Vagina (tissue), 2 donors: Measurements from ENCODE around the gene TINAGL1. TPM values are rescaled to one million over a fixed set of nuclear protein-coding genes. Genes with fewer than 3 reads are reported as not detected.

ENCODE experiments used
- DNase-seq, 2 donors: peaks; one replicate each; pipeline ENCODE4 v3.0.0-alpha.2; 2017; ENCODE audit errors: extremely low spot score in 2 of 2
- H3K27ac ChIP-seq: fragments of 200-600 bp; sonication (generic); one replicate; pipeline ENCODE4 v1.5.1; 2019
- H3K27me3 ChIP-seq: fragments of 200-600 bp; sonication (generic); one replicate; pipeline ENCODE4 v1.5.1; 2019
- H3K36me3 ChIP-seq, 2 donors: fragments of 200-600 bp; sonication (generic); one replicate each; pipeline ENCODE4 v1.5.1; 2017 to 2019
- H3K4me1 ChIP-seq: fragments of 200-600 bp; sonication (generic); one replicate; pipeline ENCODE4 v1.5.1; 2019
- H3K4me3 ChIP-seq, 2 donors: fragments of 200-600 bp; sonication (generic); 1 replicate in 1 of 2; 2 replicates in 1 of 2; pipeline ENCODE4 v1.5.1; 2016 to 2019
- H3K9me3 ChIP-seq: fragments of 200-600 bp; sonication (generic); one replicate; pipeline ENCODE4 v1.5.1; 2019
- POLR2A ChIP-seq, 2 donors: fragments of 450-650 bp; IDR thresholded peaks; one replicate each; pipeline ENCODE4 v1.6.1; 2017; ENCODE audit warnings: antibody characterized with exemption in 2 of 2, mild to moderate bottlenecking in 2 of 2, moderate library complexity in 2 of 2
- POLR2AphosphoS5 ChIP-seq, 2 donors: sonication (generic); formaldehyde crosslinking; IDR thresholded peaks; one replicate each; pipeline ENCODE4 v1.9.0; 2017; ENCODE audit warnings: antibody characterized with exemption in 2 of 2, mild to moderate bottlenecking in 2 of 2, low read depth in 1 of 2; ENCODE audit not compliant: insufficient read depth in 1 of 2
- intact Hi-C: fragments of 100-400 bp; cut with DNase I; formaldehyde crosslinking; loops from one replicate; pipeline ENCODE4 v1.15.1; 2023
- total RNA-seq: library from RNA; depleted of rRNA; stranded (reverse); fragments of >200 nt; gene quantifications from one replicate; pipeline ENCODE4 v1.2.3, GENCODE V29; 2016
- TF ChIP-seq, protein P1 (sequence below), 3 experiments: fragments of 450-650 bp in 2 of 3; fragments of 200-600 bp in 1 of 3; sonication (generic) in 1 of 3; IDR thresholded peaks; one replicate each; pipeline ENCODE4 v1.5.1; 2017 to 2019; ENCODE audit warnings: antibody characterized with exemption in 3 of 3, mild to moderate bottlenecking in 2 of 3, moderate library complexity in 2 of 3

TINAGL1 gene
- total RNA-seq, 1 donor from 2014 or later = 142 TPM

GRCh38 chr1:31625561-31626222, 49.4 kb downstream of the TINAGL1 start:
- Histone ChIP-seq H3K36me3 (peaks cover 0 to 33% of the 10 kb centered on the region in 2 donors), H3K4me3 (no peak overlapping the region), H3K27me3 (no peaks in the 10 kb centered on the region), H3K27ac (no peak overlapping the region), H3K9me3 (no peaks in the 10 kb centered on the region), H3K4me1 (peaks cover 27% of the 10 kb centered on the region)
- TF ChIP-seq, protein P1, sequence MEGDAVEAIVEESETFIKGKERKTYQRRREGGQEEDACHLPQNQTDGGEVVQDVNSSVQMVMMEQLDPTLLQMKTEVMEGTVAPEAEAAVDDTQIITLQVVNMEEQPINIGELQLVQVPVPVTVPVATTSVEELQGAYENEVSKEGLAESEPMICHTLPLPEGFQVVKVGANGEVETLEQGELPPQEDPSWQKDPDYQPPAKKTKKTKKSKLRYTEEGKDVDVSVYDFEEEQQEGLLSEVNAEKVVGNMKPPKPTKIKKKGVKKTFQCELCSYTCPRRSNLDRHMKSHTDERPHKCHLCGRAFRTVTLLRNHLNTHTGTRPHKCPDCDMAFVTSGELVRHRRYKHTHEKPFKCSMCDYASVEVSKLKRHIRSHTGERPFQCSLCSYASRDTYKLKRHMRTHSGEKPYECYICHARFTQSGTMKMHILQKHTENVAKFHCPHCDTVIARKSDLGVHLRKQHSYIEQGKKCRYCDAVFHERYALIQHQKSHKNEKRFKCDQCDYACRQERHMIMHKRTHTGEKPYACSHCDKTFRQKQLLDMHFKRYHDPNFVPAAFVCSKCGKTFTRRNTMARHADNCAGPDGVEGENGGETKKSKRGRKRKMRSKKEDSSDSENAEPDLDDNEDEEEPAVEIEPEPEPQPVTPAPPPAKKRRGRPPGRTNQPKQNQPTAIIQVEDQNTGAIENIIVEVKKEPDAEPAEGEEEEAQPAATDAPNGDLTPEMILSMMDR (IDR thresholded peaks at IDR 0.05) = no peak
- TF ChIP-seq POLR2AphosphoS5 (IDR thresholded peaks at IDR 0.05; ENCODE audit: insufficient read depth in 1 of 2, low read depth in 1 of 2) (no peak), POLR2A (IDR thresholded peaks at IDR 0.05) (no peak)
- no peak for DNase-seq
- intact Hi-C loops = no loop called here

DNA sequence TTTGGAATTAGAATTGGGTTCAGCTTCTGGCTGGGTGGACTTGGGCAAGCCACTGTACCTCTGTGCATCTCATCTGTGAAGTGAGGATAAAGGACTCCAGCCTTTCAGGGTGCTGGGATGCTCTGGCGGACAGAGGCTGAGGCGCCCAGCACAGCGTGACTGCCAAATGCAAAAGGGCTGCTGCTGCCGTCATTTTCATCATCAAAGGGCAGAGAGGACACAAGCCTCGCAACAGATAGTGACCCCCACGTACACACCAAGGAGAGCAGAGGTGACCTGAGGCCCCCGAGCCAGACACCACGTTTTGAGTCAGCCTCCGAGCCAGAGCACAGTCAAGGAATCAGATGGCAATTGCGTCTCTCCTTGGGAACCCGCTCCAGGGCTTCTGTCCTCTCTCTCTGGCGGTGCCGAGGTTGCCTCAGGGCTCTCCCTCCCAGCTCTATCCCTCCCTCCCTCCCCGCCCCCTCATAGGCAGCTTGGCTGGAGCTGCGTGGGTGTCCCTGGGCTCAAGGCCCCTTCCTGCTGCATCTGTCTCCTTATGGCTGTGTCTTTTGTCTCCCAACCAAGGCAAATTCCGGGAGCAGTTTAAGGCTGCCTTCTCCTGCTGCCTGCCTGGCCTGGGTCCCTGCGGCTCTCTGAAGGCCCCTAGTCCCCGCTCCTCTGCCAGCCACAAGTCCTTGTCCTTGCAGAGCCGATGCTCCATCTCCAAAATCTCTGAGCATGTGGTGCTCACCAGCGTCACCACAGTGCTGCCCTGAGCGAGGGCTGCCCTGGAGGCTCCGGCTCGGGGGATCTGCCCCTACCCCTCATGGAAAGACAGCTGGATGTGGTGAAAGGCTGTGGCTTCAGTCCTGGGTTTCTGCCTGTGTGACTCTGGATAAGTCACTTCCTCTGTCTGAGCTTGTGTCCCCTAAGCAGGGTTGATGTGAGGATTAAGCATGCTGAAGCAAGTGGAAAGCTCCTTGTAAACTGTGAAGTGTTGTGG, 50.2 kb downstream of the TINAGL1 start:
- intact Hi-C loops = no loop called here
- DNase-seq = no peak
- TF ChIP-seq POLR2AphosphoS5 (IDR thresholded peaks at IDR 0.05; ENCODE audit: insufficient read depth in 1 of 2, low read depth in 1 of 2) (no peak), POLR2A (IDR thresholded peaks at IDR 0.05) (no peak)
- TF ChIP-seq, protein P1 (IDR thresholded peaks at IDR 0.05) = no peak
- Histone ChIP-seq H3K4me1 (peaks cover 27% of the 10 kb centered on the region), H3K27ac (no peak overlapping the region), H3K27me3 (no peaks in the 10 kb centered on the region), H3K9me3 (no peaks in the 10 kb centered on the region), H3K36me3 (peaks cover 0 to 41% of the 10 kb centered on the region in 2 donors), H3K4me3 (no peak overlapping the region)

DNA sequence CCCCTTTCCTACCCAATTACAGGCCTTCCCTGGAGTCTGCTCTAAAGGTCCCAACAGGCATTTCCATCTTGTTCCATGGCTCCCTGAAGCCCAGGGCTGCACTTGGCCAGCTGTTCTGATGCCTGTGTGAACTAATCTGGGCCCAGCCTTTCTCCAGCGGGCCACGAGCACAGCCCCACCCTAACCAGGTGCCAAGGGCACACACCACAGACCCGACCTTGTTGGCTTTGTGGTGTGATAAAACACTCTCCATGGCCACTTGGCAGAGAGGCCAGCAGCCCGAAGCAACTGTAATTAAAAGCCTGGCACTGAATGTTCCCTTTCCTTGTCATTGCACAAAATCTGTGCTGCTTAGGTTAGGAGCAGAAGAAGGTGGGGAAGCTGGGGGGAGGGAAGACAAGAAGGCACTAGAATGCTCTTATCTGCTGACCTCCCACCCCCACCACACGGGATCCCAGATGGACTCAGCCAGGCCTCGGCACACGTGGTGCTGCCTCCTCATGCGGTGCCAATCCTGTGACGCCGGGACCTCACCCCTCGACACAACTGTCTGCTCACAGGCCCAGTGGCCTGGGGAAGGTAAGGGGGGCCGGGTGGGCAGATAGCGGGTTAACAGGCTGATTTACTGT, 51.1 kb downstream of the TINAGL1 start:
- Histone ChIP-seq H3K27ac (no peak overlapping the region), H3K4me1 (peaks cover 27% of the 10 kb centered on the region), H3K4me3 (no peak overlapping the region), H3K27me3 (no peaks in the 10 kb centered on the region), H3K9me3 (no peaks in the 10 kb centered on the region), H3K36me3 (peaks cover 0 to 50% of the 10 kb centered on the region in 2 donors)
- TF ChIP-seq POLR2AphosphoS5 (IDR thresholded peaks at IDR 0.05; ENCODE audit: insufficient read depth in 1 of 2, low read depth in 1 of 2) (no peak), POLR2A (IDR thresholded peaks at IDR 0.05) (no peak)
- TF ChIP-seq, protein P1 (IDR thresholded peaks at IDR 0.05) = no peak
- intact Hi-C loops = no loop called here
- no peak for DNase-seq

DNA sequence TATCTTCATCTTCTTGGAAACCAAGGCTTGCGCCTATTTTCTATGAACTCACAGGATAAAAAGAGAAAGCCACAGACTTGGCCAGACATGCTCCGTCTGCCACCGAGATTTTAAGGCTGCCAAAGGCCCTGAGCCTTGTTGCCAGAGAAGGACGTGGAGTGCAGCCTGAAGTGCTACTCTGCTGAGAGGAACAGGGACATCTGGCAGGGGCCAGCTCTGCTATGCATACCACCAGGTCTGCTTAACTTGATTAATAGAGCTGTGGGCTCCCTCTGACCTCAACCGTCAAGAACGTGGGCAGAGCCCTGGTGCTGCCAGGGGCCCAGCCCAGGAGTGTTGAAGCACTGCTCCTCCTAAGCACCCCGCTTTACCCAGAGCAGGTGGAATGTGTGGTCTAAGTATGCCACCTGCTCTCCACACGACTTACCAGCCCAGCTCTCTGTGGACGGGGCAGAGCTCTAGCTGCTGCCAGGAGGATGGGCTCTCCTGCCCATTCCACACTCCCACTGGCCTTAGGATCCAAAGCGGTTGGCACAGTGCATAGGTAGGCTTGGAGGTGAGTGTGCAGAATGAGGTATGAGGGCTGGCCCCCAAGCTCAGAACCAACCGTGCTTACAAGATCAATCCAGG, 51.7 kb downstream of the TINAGL1 start:
- Histone ChIP-seq H3K4me1 (peaks cover 27% of the 10 kb centered on the region), H3K27me3 (no peaks in the 10 kb centered on the region), H3K9me3 (no peaks in the 10 kb centered on the region), H3K27ac (no peak overlapping the region), H3K36me3 (peaks cover 0 to 56% of the 10 kb centered on the region in 2 donors), H3K4me3 (no peak overlapping the region)
- TF ChIP-seq POLR2A (IDR thresholded peaks at IDR 0.05) (no peak), POLR2AphosphoS5 (IDR thresholded peaks at IDR 0.05; ENCODE audit: insufficient read depth in 1 of 2, low read depth in 1 of 2) (no peak)
- TF ChIP-seq, protein P1 (IDR thresholded peaks at IDR 0.05) = no peak
- DNase-seq = no peak
- intact Hi-C loops = no loop called here
